WTC11 (cell line): ENCODE results near the gene SRGAP1.

Experiments used
- CBFB ChIP-seq: sonication (generic); formaldehyde crosslinking; IDR thresholded peaks from 2 replicates; pipeline ENCODE4 v1.8.1; 2022; ENCODE audit warnings: mild to moderate bottlenecking, low read depth, missing genetic modification reagents
- CTCF ChIP-seq: fragments of 200-600 bp; IDR thresholded peaks from 2 replicates; pipeline ENCODE4 v1.8.0; 2022; ENCODE audit warnings: antibody characterized with exemption
- E2F1 ChIP-seq: sonication (generic); formaldehyde crosslinking; IDR thresholded peaks from 2 replicates; pipeline ENCODE4 v1.8.0; 2022; ENCODE audit warnings: mild to moderate bottlenecking, missing genetic modification reagents
- MAX ChIP-seq: sonication (generic); formaldehyde crosslinking; IDR thresholded peaks from 2 replicates; pipeline ENCODE4 v1.8.0; 2022; ENCODE audit warnings: mild to moderate bottlenecking, missing genetic modification reagents
- RELA ChIP-seq: sonication (generic); formaldehyde crosslinking; IDR thresholded peaks from 2 replicates; pipeline ENCODE4 v1.8.1; 2022; ENCODE audit warnings: missing genetic modification reagents, mild to moderate bottlenecking, borderline replicate concordance
- USF2 ChIP-seq: sonication (generic); formaldehyde crosslinking; IDR thresholded peaks from 2 replicates; pipeline ENCODE4 v1.8.1; 2023; ENCODE audit warnings: mild to moderate bottlenecking, missing genetic modification reagents, moderate library complexity
- TF ChIP-seq, protein P1 (sequence below): sonication (generic); formaldehyde crosslinking; conservative IDR thresholded peaks from 2 replicates; pipeline ENCODE4 v1.8.1; 2022; ENCODE audit warnings: mild to moderate bottlenecking, missing genetic modification reagents

DNA sequence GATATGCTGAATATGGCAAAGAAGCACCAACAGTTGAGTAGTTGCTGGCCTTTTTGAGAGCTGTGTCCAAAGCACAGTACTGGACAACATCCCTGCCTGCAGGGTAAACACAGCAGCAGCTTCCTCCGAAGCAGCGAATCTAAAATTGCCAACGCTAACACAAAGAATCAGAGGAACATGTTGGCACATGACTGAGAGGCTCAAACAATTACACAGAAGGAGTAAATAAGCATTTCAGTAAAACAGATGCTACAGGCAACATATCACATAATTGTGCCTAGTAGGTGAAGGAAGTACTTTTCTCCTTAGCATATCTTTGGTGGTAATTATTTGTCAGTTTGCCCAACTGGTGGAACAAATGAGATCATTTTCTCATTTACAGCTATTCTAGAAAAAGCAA, 325.5 kb downstream of the SRGAP1 start:
- TF ChIP-seq MAX (CRISPR knock-in tag) (no peak), CTCF (no peak), USF2 (CRISPR knock-in tag) (no peak), RELA (CRISPR knock-in tag) (no peak), CBFB (CRISPR knock-in tag) (no peak), E2F1 (CRISPR knock-in tag) (no peak)
- TF ChIP-seq, protein P1, sequence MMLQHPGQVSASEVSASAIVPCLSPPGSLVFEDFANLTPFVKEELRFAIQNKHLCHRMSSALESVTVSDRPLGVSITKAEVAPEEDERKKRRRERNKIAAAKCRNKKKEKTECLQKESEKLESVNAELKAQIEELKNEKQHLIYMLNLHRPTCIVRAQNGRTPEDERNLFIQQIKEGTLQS = no peak
